PC-3 (cell line): ENCODE measurements around the gene MRPL11.

Experiments used
- CTCF ChIP-seq: fragments of 300-600 bp; sonication (generic); conservative IDR thresholded peaks from 2 replicates; pipeline ENCODE4 v1.5.1; 2017; ENCODE audit warnings: antibody characterized with exemption, low read depth, mild to moderate bottlenecking, low read length
- EZH2 ChIP-seq: fragments of 300-600 bp; sonication (generic); IDR thresholded peaks from one replicate; pipeline ENCODE4 v1.6.1; 2017; ENCODE audit warnings: antibody characterized with exemption, mild to moderate bottlenecking, low read length; ENCODE audit not compliant: unreplicated experiment
- EZH2phosphoT487 ChIP-seq: fragments of 300-600 bp; sonication (generic); IDR thresholded peaks from 2 replicates; pipeline ENCODE4 v1.6.1; 2018; ENCODE audit warnings: mild to moderate bottlenecking, antibody characterized with exemption, low read length, borderline replicate concordance

GRCh38 chr11:66476173-66476840 is 37.7 kb upstream of the MRPL11 start:
- TF ChIP-seq CTCF (no peak), EZH2 (no peak), EZH2phosphoT487 (no peak)
